Smooth muscle cell (in vitro differentiated cells): ENCODE results near the gene PGGT1B. TPM values are rescaled to one million over a fixed set of nuclear protein-coding genes. Genes with fewer than 3 reads are reported as not detected.

ENCODE experiments used
- DNase-seq: peaks from one replicate; lab custom pipeline; 2025; ENCODE audit not compliant: unreplicated experiment; lab: John Stamatoyannopoulos, UW
- H2AFZ ChIP-seq: fragments of 200-600 bp; sonication (generic); 2 replicates; pipeline ENCODE4 v1.6.0; 2016; ENCODE audit warnings: antibody characterized with exemption, low read depth, mild to moderate bottlenecking
- H3F3A ChIP-seq: fragments of 200-600 bp; sonication (generic); 2 replicates; pipeline ENCODE4 v1.6.0; 2017; ENCODE audit warnings: antibody characterized with exemption, low read depth
- H3K27ac ChIP-seq: fragments of 200-600 bp; sonication (generic); 2 replicates; pipeline ENCODE4 v1.5.1; 2016; ENCODE audit warnings: low read depth, mild to moderate bottlenecking
- H3K27me3 ChIP-seq: fragments of 200-600 bp; sonication (generic); 2 replicates; pipeline ENCODE4 v1.6.1; 2016; ENCODE audit warnings: low read depth, mild to moderate bottlenecking
- H3K36me3 ChIP-seq: fragments of 200-600 bp; sonication (generic); 2 replicates; pipeline ENCODE4 v1.5.1; 2016; ENCODE audit warnings: low read depth
- H3K4me1 ChIP-seq: fragments of 200-600 bp; sonication (generic); 2 replicates; pipeline ENCODE4 v1.5.1; 2016; ENCODE audit warnings: low read depth
- H3K4me2 ChIP-seq: fragments of 200-600 bp; sonication (generic); 2 replicates; pipeline ENCODE4 v1.6.0; 2016; ENCODE audit warnings: mild to moderate bottlenecking
- H3K4me3 ChIP-seq: fragments of 200-600 bp; sonication (generic); 2 replicates; pipeline ENCODE4 v1.5.1; 2016; ENCODE audit warnings: mild to moderate bottlenecking
- H3K79me2 ChIP-seq: fragments of 200-600 bp; sonication (generic); 2 replicates; pipeline ENCODE4 v1.6.0; 2016; ENCODE audit warnings: low read depth, mild to moderate bottlenecking
- H3K9ac ChIP-seq: fragments of 200-600 bp; sonication (generic); 2 replicates; pipeline ENCODE4 v1.6.0; 2016; ENCODE audit warnings: low read depth
- H3K9me3 ChIP-seq: fragments of 200-600 bp; sonication (generic); replicated peaks from 2 replicates; pipeline ENCODE4 v1.5.1; 2016; ENCODE audit warnings: low read depth
- H4K20me1 ChIP-seq: fragments of 200-600 bp; sonication (generic); 2 replicates; pipeline ENCODE4 v1.6.0; 2016; ENCODE audit warnings: low read depth
- WGBS: methylation state at CpG from one replicate; pipeline ENCODE4 v1.1.7; 2016; ENCODE audit warnings: low lambda C conversion rate; 5-methylcytosine and 5-hydroxymethylcytosine counted together
- polyA plus RNA-seq: library from polyadenylated mRNA; unstranded; fragments of >200 nt; fragmentation: Nextera tagmentation; extraction: Ambion mirVana; gene quantifications from 2 replicates; pipeline ENCODE4 v1.2.1, GENCODE V29; 2016
- total RNA-seq: library from RNA; depleted of rRNA; stranded (reverse); fragments of >200 nt; gene quantifications from 2 replicates; pipeline ENCODE4 v1.2.3, GENCODE V29; 2014
- TF ChIP-seq, protein P1 (sequence below): fragments of 200-600 bp; sonication (generic); IDR thresholded peaks from 2 replicates; pipeline ENCODE4 v1.5.1; 2017; ENCODE audit warnings: borderline replicate concordance, mild to moderate bottlenecking, antibody characterized with exemption; ENCODE audit not compliant: insufficient read depth, poor library complexity, severe bottlenecking

Gene PGGT1B
- total and polyA plus RNA-seq, 2 experiments from 2014 or later: 5.7 to 13.1 TPM

DNA sequence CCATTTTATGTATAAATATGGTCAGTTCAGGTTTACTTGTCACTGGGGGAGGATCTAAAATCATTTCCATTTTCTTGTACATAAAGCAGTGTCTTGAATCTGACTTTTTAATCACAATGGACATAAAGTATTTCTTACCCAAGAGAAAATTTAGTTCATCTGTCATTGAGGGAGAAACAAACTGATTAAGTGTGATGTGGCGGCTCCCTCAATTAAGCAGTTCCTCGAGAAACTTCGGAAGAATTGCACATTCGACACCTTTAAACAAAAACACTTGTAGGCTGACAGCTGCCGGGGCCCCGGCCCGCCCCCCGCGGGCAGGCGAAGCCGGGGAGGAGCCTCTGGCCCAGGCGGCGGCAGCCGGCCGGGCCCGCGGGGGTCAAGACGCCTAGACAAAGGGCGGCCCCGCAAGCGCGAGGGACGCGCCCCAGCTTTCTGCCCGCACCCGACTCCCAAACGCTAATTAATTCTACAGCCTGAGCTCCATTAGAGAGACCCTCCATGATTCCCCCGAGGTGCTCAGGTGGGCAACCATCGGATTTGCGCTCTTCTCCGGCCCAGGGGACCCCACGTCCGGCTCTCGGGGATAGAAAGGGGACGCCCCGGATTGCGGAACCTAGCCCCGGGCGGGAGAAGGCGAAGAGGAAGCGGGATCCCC, 93.7 kb downstream of the PGGT1B start:
- H3K27ac ChIP-seq: no peak overlapping the region

DNA sequence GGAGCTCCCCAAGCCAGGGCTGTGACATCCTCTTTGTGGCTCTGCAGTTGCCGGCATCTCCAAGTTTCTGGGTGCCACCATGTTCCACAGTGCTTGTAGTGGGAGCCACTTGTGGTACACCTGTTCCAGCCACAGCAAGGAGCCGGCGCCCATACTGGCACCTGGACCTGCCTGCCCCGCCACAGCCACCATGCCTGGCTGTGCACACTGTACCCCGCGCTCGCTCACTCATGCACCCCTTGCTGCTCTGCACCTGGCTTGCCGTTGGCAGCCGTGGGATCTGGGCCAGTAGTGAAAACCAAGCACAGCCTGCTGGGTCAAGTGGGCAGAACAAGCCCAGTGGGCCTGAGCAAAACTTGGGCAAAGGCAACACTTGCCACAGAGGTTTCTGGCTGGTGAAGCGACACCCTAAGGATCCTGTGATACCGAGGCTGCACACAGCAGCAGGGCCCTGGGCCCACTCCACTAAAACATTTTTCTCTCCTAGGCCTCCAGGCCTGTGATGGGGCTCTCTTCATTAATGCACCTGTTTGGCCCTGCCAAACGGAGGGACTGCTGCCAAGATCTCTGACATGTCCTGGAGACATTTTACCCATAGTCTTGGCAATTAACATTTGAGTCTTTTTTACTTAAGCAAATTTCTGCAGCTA, 95.8 kb downstream of the PGGT1B start:
- H3K27ac ChIP-seq: no peak overlapping the region
- WGBS: 97% methylated on average over 12 of the region's 12 CpGs
- peaks cover 31% of the 10 kb centered on the region for H3K27me3 ChIP-seq
- H3K4me3 ChIP-seq: no peak overlapping the region
- TF ChIP-seq, protein P1, sequence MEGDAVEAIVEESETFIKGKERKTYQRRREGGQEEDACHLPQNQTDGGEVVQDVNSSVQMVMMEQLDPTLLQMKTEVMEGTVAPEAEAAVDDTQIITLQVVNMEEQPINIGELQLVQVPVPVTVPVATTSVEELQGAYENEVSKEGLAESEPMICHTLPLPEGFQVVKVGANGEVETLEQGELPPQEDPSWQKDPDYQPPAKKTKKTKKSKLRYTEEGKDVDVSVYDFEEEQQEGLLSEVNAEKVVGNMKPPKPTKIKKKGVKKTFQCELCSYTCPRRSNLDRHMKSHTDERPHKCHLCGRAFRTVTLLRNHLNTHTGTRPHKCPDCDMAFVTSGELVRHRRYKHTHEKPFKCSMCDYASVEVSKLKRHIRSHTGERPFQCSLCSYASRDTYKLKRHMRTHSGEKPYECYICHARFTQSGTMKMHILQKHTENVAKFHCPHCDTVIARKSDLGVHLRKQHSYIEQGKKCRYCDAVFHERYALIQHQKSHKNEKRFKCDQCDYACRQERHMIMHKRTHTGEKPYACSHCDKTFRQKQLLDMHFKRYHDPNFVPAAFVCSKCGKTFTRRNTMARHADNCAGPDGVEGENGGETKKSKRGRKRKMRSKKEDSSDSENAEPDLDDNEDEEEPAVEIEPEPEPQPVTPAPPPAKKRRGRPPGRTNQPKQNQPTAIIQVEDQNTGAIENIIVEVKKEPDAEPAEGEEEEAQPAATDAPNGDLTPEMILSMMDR: no peak
- H4K20me1 ChIP-seq: no peaks in the 10 kb centered on the region
- peaks cover 9% of the 10 kb centered on the region for H3K4me1 ChIP-seq
- no peaks in the 10 kb centered on the region for H3K36me3 ChIP-seq
- H2AFZ ChIP-seq: no peak overlapping the region
- H3F3A ChIP-seq: no peaks in the 10 kb centered on the region
- H3K9ac ChIP-seq: no peak overlapping the region
- H3K4me2 ChIP-seq: no peak overlapping the region
- no peak for DNase-seq
- H3K9me3 ChIP-seq: no peaks in the 10 kb centered on the region
- H3K79me2 ChIP-seq: no peaks in the 10 kb centered on the region

More for the DNA sequence above, 93.7 kb downstream of the PGGT1B start:
- no peaks in the 10 kb centered on the region for H4K20me1 ChIP-seq
- H3K4me1 ChIP-seq: peaks cover 9% of the 10 kb centered on the region
- H3K79me2 ChIP-seq: no peaks in the 10 kb centered on the region
- TF ChIP-seq, protein P1: no peak
- H3K27me3 ChIP-seq: peaks cover 52% of the 10 kb centered on the region
- H3K36me3 ChIP-seq: no peaks in the 10 kb centered on the region
- 1% methylated on average over 41 of the region's 41 CpGs for WGBS
- DNase-seq: no peak
- H3K9ac ChIP-seq: no peak overlapping the region
- H2AFZ ChIP-seq: peak overlapping the region; percentile 87
- H3K4me2 ChIP-seq: peak overlapping the region; percentile 94
- H3K9me3 ChIP-seq: no peaks in the 10 kb centered on the region
- H3F3A ChIP-seq: no peaks in the 10 kb centered on the region
- H3K4me3 ChIP-seq: peak overlapping the region; percentile 73

DNA sequence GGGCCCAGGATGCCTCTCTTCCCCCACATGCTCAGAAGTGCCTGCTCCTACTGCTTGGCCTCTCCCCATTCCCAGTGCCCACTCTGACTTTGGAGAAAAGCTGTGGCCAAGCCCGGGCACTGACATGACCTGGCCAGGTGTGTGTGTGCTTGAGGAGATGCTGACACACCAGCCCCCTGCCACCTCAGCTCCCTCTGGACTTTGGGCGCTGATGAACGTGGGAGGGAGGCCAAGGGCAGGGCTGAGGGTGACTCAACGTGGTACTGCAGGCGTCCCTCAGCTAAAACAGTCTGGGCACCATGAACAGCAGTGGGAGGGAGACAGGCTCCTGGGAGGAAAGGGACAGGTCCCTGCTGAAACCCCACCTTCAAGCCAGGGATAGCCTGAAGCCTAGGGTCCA, 96.9 kb downstream of the PGGT1B start:
- Histone ChIP-seq H3K36me3 (no peaks in the 10 kb centered on the region), H3F3A (no peaks in the 10 kb centered on the region), H3K27me3 (peaks cover 20% of the 10 kb centered on the region), H3K9ac (no peak overlapping the region), H3K79me2 (no peaks in the 10 kb centered on the region), H3K4me2 (no peak overlapping the region), H3K4me3 (no peak overlapping the region), H3K4me1 (peaks cover 6% of the 10 kb centered on the region), H3K27ac (no peak overlapping the region), H3K9me3 (no peaks in the 10 kb centered on the region), H4K20me1 (no peaks in the 10 kb centered on the region), H2AFZ (no peak overlapping the region)
- TF ChIP-seq, protein P1: no peak
- WGBS: 100% methylated on average over 5 of the region's 5 CpGs
- DNase-seq: no peak
